ENCODE data around the gene PGS1.

Gene PGS1

GRCh38 chr17:78421534-78422266, 43.3 kb downstream of the PGS1 start:
- no peak for DNase-seq (ENCODE audit: low read depth, low spot score)
- H3K27ac ChIP-seq: no peak overlapping the region

- H3K27ac ChIP-seq: no peak overlapping the region
- no peak for DNase-seq (ENCODE audit: low read depth, low spot score)
These were observed 43.8 kb downstream of the PGS1 start for GRCh38 chr17:78422267-78422605.

DNA sequence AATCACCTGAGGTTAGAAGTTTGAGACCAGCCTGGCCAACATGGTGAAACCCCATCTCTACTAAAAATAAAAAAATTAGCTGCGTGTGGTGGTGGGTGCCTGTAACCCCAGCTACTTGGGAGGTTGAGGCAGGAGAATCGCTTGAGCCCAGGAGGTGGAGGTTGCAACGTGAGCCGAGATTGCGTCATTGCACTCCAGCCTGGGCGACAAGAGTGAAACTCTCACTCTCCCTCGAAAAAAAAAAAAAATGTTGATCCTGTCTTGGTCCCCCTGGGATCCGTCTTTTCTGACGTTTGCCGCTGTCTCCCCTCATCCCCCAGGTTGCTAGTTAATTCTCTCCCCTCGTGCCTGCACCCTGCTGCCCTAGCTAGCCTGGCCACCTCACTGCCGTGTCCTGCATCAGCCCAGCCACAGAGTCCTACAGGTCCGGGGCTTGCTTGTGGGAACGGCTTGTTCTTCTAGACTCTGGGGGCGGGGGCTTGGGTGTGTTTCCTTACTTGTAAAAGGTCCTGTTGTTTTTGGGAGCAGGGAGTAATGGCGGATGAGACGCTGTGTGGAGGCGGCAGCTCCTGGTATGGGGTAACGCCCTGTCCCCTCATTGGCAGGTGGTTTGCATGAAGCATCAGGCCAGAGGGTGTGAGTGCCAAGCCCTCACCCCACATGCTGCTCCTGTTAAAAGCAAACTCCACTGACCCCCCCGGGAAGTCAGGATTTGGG, 44.6 kb downstream of the PGS1 start:
- no peak overlapping the region for H3K27ac ChIP-seq
- no peak for DNase-seq (ENCODE audit: low read depth, low spot score)

- DNase-seq (ENCODE audit: low read depth, low spot score): no peak
- no peak overlapping the region for H3K27ac ChIP-seq
These were observed 45.7 kb downstream of the PGS1 start for GRCh38 chr17:78423961-78424675.

- no peak for DNase-seq (ENCODE audit: low read depth, low spot score)
- no peak overlapping the region for H3K27ac ChIP-seq
These were observed 47.0 kb downstream of the PGS1 start for GRCh38 chr17:78425429-78425828.

- no peak overlapping the region for H3K27ac ChIP-seq
- DNase-seq (ENCODE audit: low read depth, low spot score): no peak
These were observed 47.9 kb downstream of the PGS1 start for GRCh38 chr17:78426293-78426879.

GRCh38 chr17:78427140-78427539, 48.7 kb downstream of the PGS1 start:
- no peak for DNase-seq (ENCODE audit: low read depth, low spot score)
- no peak overlapping the region for H3K27ac ChIP-seq

DNA sequence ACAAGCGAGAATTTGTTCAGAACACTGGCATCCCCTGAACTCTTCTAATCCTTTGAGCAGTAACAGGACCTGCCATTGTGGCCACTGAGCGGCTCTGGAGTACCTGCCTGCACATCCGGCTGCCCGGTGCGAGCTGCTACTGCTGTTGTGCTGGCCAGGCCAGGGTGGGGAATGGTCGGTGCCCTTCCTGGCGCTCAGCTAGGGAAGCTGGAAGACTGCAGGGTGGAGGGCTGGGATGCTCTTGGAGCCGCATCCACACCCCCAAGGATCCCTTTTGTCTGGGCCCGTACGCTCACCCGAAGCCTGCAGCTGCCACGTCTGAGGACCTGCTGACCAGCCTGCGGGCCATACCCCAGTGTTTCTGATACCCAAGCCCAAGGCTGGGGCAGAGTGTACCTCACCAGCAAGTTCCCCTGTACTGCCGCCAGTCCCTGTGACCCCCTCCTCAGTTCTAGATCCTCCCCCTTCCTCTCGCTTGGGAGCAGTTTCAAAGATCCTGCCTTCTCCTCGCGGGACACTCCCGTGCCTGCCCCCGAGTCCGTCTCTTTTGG, 49.7 kb downstream of the PGS1 start:
- DNase-seq (ENCODE audit: low read depth, low spot score): no peak

GRCh38 chr17:78428836-78429617, 50.6 kb downstream of the PGS1 start:
- no peak for DNase-seq (ENCODE audit: low read depth, low spot score)

More for the DNA sequence above, 49.7 kb downstream of the PGS1 start:
- H3K27ac ChIP-seq: no peak overlapping the region

DNA sequence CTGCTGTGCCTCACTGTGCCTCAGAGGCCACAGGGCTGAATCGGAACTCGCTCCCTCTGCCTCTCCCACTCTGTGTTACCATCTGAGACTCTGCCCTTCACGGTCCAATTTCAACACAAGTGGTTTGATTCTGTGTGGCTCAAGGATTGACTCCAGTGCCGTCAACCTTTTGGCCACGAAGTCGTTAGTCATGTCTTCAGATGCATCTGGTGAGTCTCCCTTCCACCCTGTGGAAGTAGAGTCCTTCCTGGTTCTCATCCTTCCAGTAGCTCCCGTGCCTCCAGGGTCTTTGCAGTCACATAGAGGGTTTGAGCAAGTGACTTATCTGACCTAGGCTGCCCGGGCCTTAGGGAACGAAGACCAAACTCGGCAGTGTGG, 51.2 kb downstream of the PGS1 start:
- H3K27ac ChIP-seq: no peak overlapping the region
- DNase-seq (ENCODE audit: low read depth, low spot score): no peak

More at GRCh38 chr17:78428836-78429617, 50.6 kb downstream of the PGS1 start:
- H3K27ac ChIP-seq: no peak overlapping the region

GRCh38 chr17:78430892-78431691, 52.6 kb downstream of the PGS1 start:
- H3K27ac ChIP-seq: no peak overlapping the region
- DNase-seq (ENCODE audit: low read depth, low spot score): no peak

DNA sequence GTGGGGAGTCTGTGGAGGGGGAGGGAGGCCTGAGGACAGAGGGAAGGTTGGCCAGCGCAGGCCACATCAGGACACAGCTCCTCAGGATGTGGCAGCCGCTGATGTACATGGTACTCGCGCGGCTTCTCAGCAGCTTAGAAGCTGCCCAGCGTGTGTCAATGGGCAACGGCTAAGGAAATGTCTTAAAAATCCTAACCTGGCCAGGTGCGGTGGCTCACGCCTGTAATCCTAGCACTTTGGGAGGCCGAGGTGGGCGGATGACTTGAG, 53.2 kb downstream of the PGS1 start:
- no peak overlapping the region for H3K27ac ChIP-seq
- no peak for DNase-seq (ENCODE audit: low read depth, low spot score)

DNA sequence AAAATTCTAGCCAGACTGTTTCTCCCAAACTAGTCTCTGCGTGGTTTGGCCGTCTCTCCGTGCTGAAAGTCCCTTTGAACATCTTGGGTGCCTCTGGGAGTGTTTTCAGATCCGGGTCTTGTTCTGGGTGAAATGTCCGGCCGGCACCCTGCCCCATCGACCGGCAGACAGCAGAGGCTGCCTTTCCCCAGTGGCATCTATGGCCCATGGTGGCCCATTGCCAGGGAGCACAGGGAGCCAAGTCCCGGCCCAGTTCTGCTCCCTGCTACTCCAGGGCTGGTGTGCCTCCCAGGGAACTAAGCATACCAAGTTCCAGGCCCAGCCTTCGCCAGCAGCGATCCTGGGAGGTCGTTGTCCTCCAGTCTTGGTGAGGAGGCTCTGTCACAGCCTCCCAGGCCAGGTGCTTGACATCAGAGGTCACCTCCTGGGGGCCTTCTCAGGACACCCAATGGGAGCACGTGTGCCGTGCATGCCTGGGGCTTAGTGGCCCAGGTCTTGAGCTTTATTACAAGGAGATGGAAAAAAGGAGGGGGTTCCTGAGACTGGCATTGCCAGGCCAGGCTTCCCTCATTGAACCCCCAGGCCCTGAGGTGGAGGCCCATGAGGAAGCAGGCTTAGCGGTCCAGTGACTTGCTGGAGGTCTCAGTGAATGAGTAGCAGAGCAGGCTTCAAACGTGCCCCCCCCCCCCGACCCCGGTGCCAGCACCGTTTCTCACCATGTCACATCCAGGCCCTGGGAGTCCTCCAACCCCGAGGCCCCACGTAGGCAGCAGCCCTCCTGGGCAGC, 54.0 kb downstream of the PGS1 start:
- no peak for DNase-seq (ENCODE audit: low read depth, low spot score)
- no peak overlapping the region for H3K27ac ChIP-seq

GRCh38 chr17:78433013-78433727, 54.7 kb downstream of the PGS1 start:
- H3K27ac ChIP-seq: no peak overlapping the region
- no peak for DNase-seq (ENCODE audit: low read depth, low spot score)

GRCh38 chr17:78433780-78434335, 55.4 kb downstream of the PGS1 start:
- DNase-seq (ENCODE audit: low read depth, low spot score): no peak
- H3K27ac ChIP-seq: no peak overlapping the region

GRCh38 chr17:78434455-78435329, 56.2 kb downstream of the PGS1 start:
- no peak for DNase-seq (ENCODE audit: low read depth, low spot score)
- H3K27ac ChIP-seq: no peak overlapping the region

Measured in epithelial cell of prostate (primary cell).